GM23338 (cell line): ENCODE measurements around the gene RYR2. TPM values are rescaled to one million over a fixed set of nuclear protein-coding genes. Genes with fewer than 3 reads are reported as not detected.

Experiments used
- ATAC-seq: fragments of 200-7000 bp; cut with Tn5 transposase; 3 replicates; pipeline ENCODE4 v1.9.1; 2020
- DNase-seq: peaks from one replicate; pipeline ENCODE4 v3.0.0-alpha.2; 2015; ENCODE audit warnings: low spot score
- H2AFZ ChIP-seq: fragments of 200-600 bp; sonication (generic); 2 replicates; pipeline ENCODE4 v1.8.0; 2016; ENCODE audit warnings: antibody characterized with exemption, mild to moderate bottlenecking, moderate library complexity
- H3F3A ChIP-seq: fragments of 200-600 bp; sonication (generic); replicated peaks from 2 replicates; pipeline ENCODE4 v1.8.0; 2017; ENCODE audit warnings: antibody characterized with exemption, mixed run types, low read depth
- H3K27ac ChIP-seq: fragments of 200-600 bp; sonication (generic); 2 replicates; pipeline ENCODE4 v1.6.1; 2016; ENCODE audit warnings: low read depth
- H3K27me3 ChIP-seq: fragments of 200-600 bp; sonication (generic); 2 replicates; pipeline ENCODE4 v1.8.0; 2016; ENCODE audit warnings: mild to moderate bottlenecking, mixed run types, moderate library complexity; ENCODE audit not compliant: insufficient read depth
- H3K36me3 ChIP-seq: fragments of 200-600 bp; sonication (generic); 2 replicates; pipeline ENCODE4 v1.8.0; 2016; ENCODE audit warnings: mild to moderate bottlenecking; ENCODE audit not compliant: insufficient read depth
- H3K4me1 ChIP-seq: fragments of 200-600 bp; sonication (generic); 2 replicates; pipeline ENCODE4 v1.8.0; 2016; ENCODE audit warnings: mild to moderate bottlenecking, moderate library complexity; ENCODE audit not compliant: insufficient read depth
- H3K4me2 ChIP-seq: fragments of 200-600 bp; sonication (generic); 2 replicates; pipeline ENCODE4 v1.7.1; 2017; ENCODE audit warnings: mixed run types
- H3K4me3 ChIP-seq: fragments of 200-600 bp; sonication (generic); 2 replicates; pipeline ENCODE4 v1.6.1; 2016; ENCODE audit warnings: mixed run types
- H3K79me2 ChIP-seq: fragments of 200-600 bp; sonication (generic); replicated peaks from 2 replicates; pipeline ENCODE4 v1.8.0; 2017; ENCODE audit warnings: mild to moderate bottlenecking; ENCODE audit not compliant: insufficient read depth
- H3K9me2 ChIP-seq: fragments of 200-600 bp; sonication (generic); 2 replicates; pipeline ENCODE4 v1.8.0; 2017; ENCODE audit not compliant: insufficient read depth
- H4K20me1 ChIP-seq: fragments of 200-600 bp; sonication (generic); replicated peaks from 2 replicates; pipeline ENCODE4 v1.8.0; 2017; ENCODE audit warnings: mild to moderate bottlenecking; ENCODE audit not compliant: insufficient read depth
- H3K27ac Mint-ChIP-seq: 2 replicates; pipeline ENCODE4 v1.8.0; 2020; ENCODE audit warnings: inconsistent platforms, mild to moderate bottlenecking, moderate library complexity, mixed read lengths
- H3K27me3 Mint-ChIP-seq: 3 replicates; pipeline ENCODE4 v1.8.0; 2022; ENCODE audit warnings: low read depth, mild to moderate bottlenecking, moderate library complexity, mixed read lengths, inconsistent platforms; ENCODE audit not compliant: insufficient read depth, poor library complexity
- H3K36me3 Mint-ChIP-seq: 3 replicates; pipeline ENCODE4 v1.8.0; 2021; ENCODE audit warnings: low read depth, mild to moderate bottlenecking, inconsistent platforms, moderate library complexity, mixed read lengths
- H3K4me1 Mint-ChIP-seq: 3 replicates; pipeline ENCODE4 v1.8.0; 2020; ENCODE audit warnings: mild to moderate bottlenecking, inconsistent platforms, mixed read lengths
- H3K4me3 Mint-ChIP-seq: 3 replicates; pipeline ENCODE4 v1.8.0; 2021; ENCODE audit warnings: moderate library complexity, mild to moderate bottlenecking, inconsistent platforms, mixed read lengths
- H3K9me3 Mint-ChIP-seq: 3 replicates; pipeline ENCODE4 v1.8.0; 2020; ENCODE audit warnings: moderate library complexity, mild to moderate bottlenecking, inconsistent platforms, mixed read lengths
- CREB1 ChIP-seq: fragments of 250-450 bp; sonication (Bioruptor Pico); IDR thresholded peaks from 2 replicates; pipeline ENCODE4 v1.5.0; 2020; ENCODE audit warnings: low read depth, mild to moderate bottlenecking, moderate library complexity
- CTCF ChIP-seq, 2 experiments: fragments of 200-600 bp in 1 of 2; sonication (generic) in 1 of 2; conservative IDR thresholded peaks; 2 replicates each; pipeline versions ENCODE4 v1.5.1 to v1.6.1; 2016 to 2017; ENCODE audit warnings: antibody characterized with exemption in 2 of 2, low read depth in 2 of 2, mild to moderate bottlenecking in 2 of 2, moderate library complexity in 1 of 2
- ETS1 ChIP-seq: IDR thresholded peaks from 2 replicates; pipeline ENCODE4 v1.6.1; 2016; ENCODE audit warnings: antibody characterized with exemption
- EZH2 ChIP-seq: fragments of 200-600 bp; sonication (generic); IDR thresholded peaks from one replicate; pipeline ENCODE4 v1.8.0; 2017; ENCODE audit warnings: antibody characterized with exemption, mild to moderate bottlenecking, low read depth; ENCODE audit not compliant: unreplicated experiment
- EZH2phosphoT487 ChIP-seq: fragments of 200-600 bp; sonication (generic); IDR thresholded peaks from one replicate; pipeline ENCODE4 v1.8.1; 2018; ENCODE audit warnings: antibody characterized with exemption; ENCODE audit not compliant: unreplicated experiment
- JUNB ChIP-seq: IDR thresholded peaks from one replicate; pipeline ENCODE4 v1.6.1; 2016; ENCODE audit warnings: antibody characterized with exemption; ENCODE audit not compliant: unreplicated experiment
- NANOG ChIP-seq: IDR thresholded peaks from 2 replicates; pipeline ENCODE4 v1.6.1; 2016; ENCODE audit warnings: antibody characterized with exemption, borderline replicate concordance
- POLR2AphosphoS5 ChIP-seq: IDR thresholded peaks from 2 replicates; pipeline ENCODE4 v1.6.1; 2016; ENCODE audit warnings: antibody characterized with exemption, low read depth
- REST ChIP-seq: IDR thresholded peaks from one replicate; pipeline ENCODE4 v1.6.1; 2018; ENCODE audit warnings: antibody characterized with exemption; ENCODE audit not compliant: unreplicated experiment
- STAT1 ChIP-seq: IDR thresholded peaks from one replicate; pipeline ENCODE4 v1.6.1; 2016; ENCODE audit warnings: antibody characterized with exemption; ENCODE audit not compliant: unreplicated experiment
- ZNF114 ChIP-seq: fragments of 250-450 bp; sonication (Bioruptor Pico); IDR thresholded peaks from 2 replicates; pipeline ENCODE4 v1.5.0; 2020; ENCODE audit warnings: mild to moderate bottlenecking, moderate library complexity
- ZNF331 ChIP-seq: fragments of 250-450 bp; sonication (Bioruptor Pico); IDR thresholded peaks from 2 replicates; pipeline ENCODE4 v1.5.0; 2020; ENCODE audit warnings: low read depth, mild to moderate bottlenecking, moderate library complexity
- ZNF462 ChIP-seq: fragments of 250-450 bp; sonication (Bioruptor Pico); IDR thresholded peaks from 2 replicates; pipeline ENCODE4 v1.5.0; 2020; ENCODE audit warnings: mild to moderate bottlenecking, moderate library complexity
- polyA plus RNA-seq: library from polyadenylated mRNA; unstranded; fragments of >200 nt; fragmentation: Nextera tagmentation; extraction: Ambion mirVana; gene quantifications from 2 replicates; pipeline ENCODE4 v1.2.1, GENCODE V29; 2016
- total RNA-seq: library from RNA; depleted of rRNA; stranded (reverse); fragments of >200 nt; shearing (Covaris generic); gene quantifications from 2 replicates; pipeline ENCODE4 v1.2.3, GENCODE V29; 2014

RYR2 gene
- total and polyA plus RNA-seq, 2 experiments from 2014 or later, result 8.9 to 10.0 TPM

- Histone ChIP-seq H3K27me3 (no peaks in the 10 kb centered on the region), H3K79me2 (no peaks in the 10 kb centered on the region), H3K27ac (no peak overlapping the region), H3K36me3 (no peaks in the 10 kb centered on the region; the same call in 1 of the 2 replicates), H3F3A (no peaks in the 10 kb centered on the region), H3K4me3 (no peak overlapping the region), H3K9me2 (no peaks in the 10 kb centered on the region), H4K20me1 (no peaks in the 10 kb centered on the region), H3K4me1 (no peaks in the 10 kb centered on the region), H3K4me2 (no peak overlapping the region), H2AFZ (no peak overlapping the region)
- Mint-ChIP-seq H3K27me3 (peaks cover 2% of the 10 kb centered on the region), H3K4me1 (no peaks in the 10 kb centered on the region; the same call in 2 of the 3 replicates), H3K9me3 (peaks cover 18% of the 10 kb centered on the region), H3K27ac (no peak overlapping the region), H3K36me3 (peaks cover 19% of the 10 kb centered on the region), H3K4me3 (no peak overlapping the region)
- TF ChIP-seq ZNF331 (CRISPR knock-in tag) (no peak), CREB1 (CRISPR knock-in tag) (no peak), EZH2 (no peak), ZNF462 (CRISPR knock-in tag) (no peak), JUNB (no peak), ETS1 (no peak), POLR2AphosphoS5 (no peak), ZNF114 (CRISPR knock-in tag) (no peak), EZH2phosphoT487 (no peak), NANOG (no peak), REST (no peak), CTCF (conservative IDR thresholded peaks at IDR 0.05; ENCODE audit: low read depth in 2 of 2) (no peak), STAT1 (no peak)
- DNase-seq, result no peak
- ATAC-seq, result no peak
Observed at GRCh38 chr1:237405912-237406311, 363.9 kb downstream of the RYR2 start.
